GM12878 (cell line): ENCODE data around the gene MOGAT3. TPM values are rescaled to one million over a fixed set of nuclear protein-coding genes. Genes with fewer than 3 reads are reported as not detected.

Experiments used
- ATAC-seq: fragments of 200-7000 bp; cut with Tn5 transposase; 3 replicates; pipeline ENCODE4 v1.9.1; 2020; ENCODE audit warnings: mild to moderate bottlenecking, moderate library complexity
- BruUV-seq: library from RNA; stranded (reverse); fragments of 400-500 nt; replicated peaks from 2 replicates; lab custom pipeline; 2021; lab: Mats Ljungman, UMichigan
- CTCF ChIA-PET: fragments of 300-600 bp; sonication (Branson Sonifier 250); formaldehyde crosslinking; extraction: SDS; loops from one replicate; lab custom pipeline; 2021; ENCODE audit warnings: inconsistent platforms; lab: Yijun Ruan, JAX
- POLR2A ChIA-PET: fragments of 350-600 bp; formaldehyde crosslinking; extraction: SDS; loops from one replicate; lab custom pipeline; 2021; ENCODE audit warnings: inconsistent platforms; lab: Charles Lee
- RAD21 ChIA-PET: fragments of 300-600 bp; sonication (Branson Sonifier 250); formaldehyde crosslinking; loops from one replicate; lab custom pipeline; 2023; ENCODE audit warnings: antibody characterized with exemption; ENCODE audit not compliant: unreplicated experiment; lab: Charles Lee
- SMC1A ChIA-PET: fragments of 300-600 bp; sonication (Branson Sonifier 250); formaldehyde crosslinking; loops from one replicate; lab custom pipeline; 2023; ENCODE audit not compliant: unreplicated experiment, uncharacterized antibody; lab: Charles Lee
- DNase-seq: peaks from one replicate; pipeline ENCODE4 v3.0.0-alpha.2; 2011; ENCODE audit warnings: low read depth, low spot score
- FAIRE-seq: peaks from 3 replicates; lab custom pipeline; 2011; peaks lifted over from hg19 to GRCh38; lab: Jason Lieb, UNC
- H2AFZ ChIP-seq: 2 replicates; pipeline ENCODE4 v1.6.0; 2011; ENCODE audit warnings: low read depth, low read length, control low read depth; ENCODE audit not compliant: control insufficient read depth
- H3K27ac ChIP-seq: 2 replicates; pipeline ENCODE4 v1.5.1; 2011; ENCODE audit warnings: control low read depth; ENCODE audit not compliant: control insufficient read depth, insufficient read depth
- H3K27me3 ChIP-seq, 2 experiments: replicated peaks in 1 of 2; 2 replicates each; pipeline versions ENCODE4 v1.6.0 to v1.6.1; 2011; ENCODE audit warnings: low read length in 1 of 2; ENCODE audit not compliant: control insufficient read depth in 2 of 2, insufficient read depth in 2 of 2
- H3K36me3 ChIP-seq, 2 experiments: 2 replicates each; pipeline ENCODE4 v1.5.1; 2011; ENCODE audit warnings: low read length in 1 of 2; ENCODE audit not compliant: control insufficient read depth in 2 of 2, insufficient read depth in 2 of 2
- H3K4me1 ChIP-seq: 2 replicates; pipeline ENCODE4 v1.6.1; 2011; ENCODE audit warnings: mild to moderate bottlenecking, low read length, moderate library complexity, mixed read lengths; ENCODE audit not compliant: control insufficient read depth, insufficient read depth
- H3K4me2 ChIP-seq: 2 replicates; pipeline ENCODE4 v1.6.0; 2011; ENCODE audit warnings: control low read depth; ENCODE audit not compliant: control insufficient read depth, insufficient read depth
- H3K4me3 ChIP-seq: fragments of 200-600 bp; sonication (generic); 2 replicates; pipeline ENCODE4 v1.5.1; 2016
- H3K79me2 ChIP-seq: 2 replicates; pipeline ENCODE4 v1.6.0; 2011; ENCODE audit warnings: low read length; ENCODE audit not compliant: control insufficient read depth, insufficient read depth
- H3K9ac ChIP-seq: 2 replicates; pipeline ENCODE4 v1.8.0; 2011; ENCODE audit warnings: low read length, control low read depth, mixed read lengths; ENCODE audit not compliant: control insufficient read depth, insufficient read depth
- H3K9me3 ChIP-seq: replicated peaks from 3 replicates; pipeline ENCODE4 v1.5.1; 2011; ENCODE audit warnings: mild to moderate bottlenecking, low read length; ENCODE audit not compliant: control insufficient read depth, insufficient read depth
- H4K20me1 ChIP-seq: 2 replicates; pipeline ENCODE4 v1.6.0; 2011; ENCODE audit not compliant: control insufficient read depth, insufficient read depth
- BHLHE40 ChIP-seq, 2 experiments: fragments of 450-650 bp in 1 of 2; IDR thresholded peaks; 2 replicates each; pipeline ENCODE4 v1.6.1; 2011 to 2017; ENCODE audit warnings: low read depth in 2 of 2, borderline replicate concordance in 1 of 2, improper control_type of control experiment in 1 of 2, low read length in 1 of 2, mild to moderate bottlenecking in 1 of 2
- CHD4 ChIP-seq: fragments of 200-600 bp; sonication (generic); IDR thresholded peaks from 2 replicates; pipeline ENCODE4 v1.6.1; 2016; ENCODE audit warnings: mild to moderate bottlenecking
- IKZF2 ChIP-seq, 2 experiments: fragments of 450-650 bp; IDR thresholded peaks; 2 replicates each; pipeline ENCODE4 v1.6.1; 2017; ENCODE audit warnings: mild to moderate bottlenecking in 2 of 2, moderate library complexity in 2 of 2
- NBN ChIP-seq: fragments of 450-650 bp; IDR thresholded peaks from 2 replicates; pipeline ENCODE4 v1.6.1; 2016
- NFXL1 ChIP-seq: fragments of 450-650 bp; IDR thresholded peaks from 2 replicates; pipeline ENCODE4 v1.6.1; 2017; ENCODE audit warnings: antibody characterized with exemption, mild to moderate bottlenecking, borderline replicate concordance
- PAX5 ChIP-seq: IDR thresholded peaks from 2 replicates; pipeline ENCODE4 v1.6.1; 2011; ENCODE audit warnings: low read depth, low read length, borderline replicate concordance
- SMARCA5 ChIP-seq: fragments of 450-650 bp; IDR thresholded peaks from 2 replicates; pipeline ENCODE4 v1.6.1; 2017; ENCODE audit warnings: mild to moderate bottlenecking
- TBL1XR1 ChIP-seq: IDR thresholded peaks from 2 replicates; pipeline ENCODE4 v1.6.1; 2012; ENCODE audit warnings: low read depth, low read length, improper control_type of control experiment
- ZNF217 ChIP-seq: fragments of 450-650 bp; IDR thresholded peaks from 2 replicates; pipeline ENCODE4 v1.6.1; 2017; ENCODE audit warnings: antibody characterized with exemption, mild to moderate bottlenecking
- WGBS: methylation state at CpG from one replicate; pipeline ENCODE4 v1.1.6; 2016; ENCODE audit warnings: low lambda C conversion rate; ENCODE audit not compliant: insufficient replicate concordance, insufficient coverage; ENCODE audit errors: missing lambda C conversion rate; 5-methylcytosine and 5-hydroxymethylcytosine counted together
- in situ Hi-C: fragments of 300-500 bp; cut with MboI; formaldehyde crosslinking; loops from 9 replicates; pipeline ENCODE4 v1.14.3; 2018; ENCODE audit warnings: mixed read lengths
- intact Hi-C: fragments of 100-400 bp; cut with micrococcal nuclease; formaldehyde crosslinking; loops from one replicate; pipeline ENCODE4 v1.14.2; 2022; ENCODE audit not compliant: unreplicated experiment
- polyA plus RNA-seq, 11 experiments: library from polyadenylated mRNA; depleted of rRNA in 4 of 11; unstranded in 6 of 11; stranded (reverse) in 5 of 11; fragments of >200 nt; fragmentation: Nextera tagmentation in 4 of 11; fragmentation: Illumina TruSeq in 1 of 11; extraction: Ambion mirVana in 4 of 11; extraction: Trizol in 1 of 11; gene quantifications; 1 replicate in 1 of 11; 2 replicates in 10 of 11; pipeline versions ENCODE4 v1.2.1 to v1.2.3, GENCODE V29; 2011 to 2016; ENCODE audit warnings: inconsistent platforms in 2 of 11, missing spikeins in 2 of 11, low read depth in 1 of 11
- total RNA-seq, 4 experiments: library from RNA; depleted of rRNA in 3 of 4; stranded (reverse); fragments of >200 nt in 3 of 4; fragmentation: Illumina TruSeq in 1 of 4; extraction: Trizol in 1 of 4; gene quantifications; 2 replicates each; pipeline versions ENCODE4 v1.2.1 to v1.2.3, GENCODE V29; 2013 to 2021
- TF ChIP-seq, protein P1 (sequence below): fragments of 450-650 bp; IDR thresholded peaks from 2 replicates; pipeline ENCODE4 v1.6.1; 2016; ENCODE audit warnings: mild to moderate bottlenecking
- TF ChIP-seq, protein P2 (sequence below): fragments of 450-650 bp; conservative IDR thresholded peaks from 2 replicates; pipeline ENCODE4 v1.6.1; 2017; ENCODE audit warnings: mild to moderate bottlenecking, moderate library complexity
- TF ChIP-seq, protein P3 (sequence below): fragments of 450-650 bp; IDR thresholded peaks from 2 replicates; pipeline ENCODE4 v1.6.1; 2018; ENCODE audit warnings: borderline replicate concordance, mild to moderate bottlenecking; ENCODE audit not compliant: partially characterized antibody

Gene MOGAT3
- total and polyA plus RNA-seq, 10 of the 15 experiments (the other 5 are each of a cell fraction or from before 2014, with no cell fraction given) = 0.11 TPM; not detected in 9

DNA sequence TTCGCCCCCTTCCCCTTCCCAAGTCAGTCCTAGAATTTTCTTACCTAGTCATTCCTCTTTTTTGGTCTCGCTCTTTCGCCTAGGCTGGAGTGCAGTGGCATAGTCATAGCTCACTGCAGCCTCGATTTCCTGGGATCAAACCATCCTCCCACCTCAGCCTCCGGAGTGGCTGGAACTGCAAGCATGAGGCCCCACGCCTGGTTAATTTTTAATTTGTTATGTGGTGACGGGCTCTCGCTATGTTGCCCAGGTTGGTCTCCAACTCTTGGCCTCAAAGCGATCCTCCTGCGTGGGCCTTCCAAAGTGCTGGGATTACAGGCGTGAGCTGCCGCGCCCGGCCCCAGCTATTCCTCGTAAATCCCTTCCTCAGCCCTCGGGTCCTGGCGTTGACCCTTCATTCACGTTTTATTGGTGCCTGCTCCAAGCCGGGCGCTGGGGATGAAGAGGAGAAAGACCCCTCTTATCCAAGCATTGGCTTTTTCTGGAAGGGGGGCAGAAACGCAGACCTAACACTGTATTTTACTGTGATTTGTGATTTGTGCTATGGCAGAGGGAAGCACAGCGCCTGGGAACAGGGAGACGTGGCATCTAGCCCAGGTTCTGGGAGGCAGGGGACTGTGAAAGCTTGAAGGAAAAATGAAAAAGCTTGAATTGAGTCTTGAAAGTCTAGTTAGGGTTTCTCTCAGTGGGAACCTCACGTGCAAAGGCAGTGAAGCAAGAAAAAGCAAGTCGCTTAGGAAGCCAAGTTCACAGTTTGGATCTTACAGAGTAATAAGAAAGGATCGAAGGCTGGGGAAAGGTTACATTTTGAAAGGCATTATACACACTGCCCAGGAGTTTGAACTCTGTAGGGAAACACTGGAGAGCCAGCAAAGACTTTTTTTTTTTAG is 17.6 kb upstream of the MOGAT3 start:
- ChIA-PET POLR2A (interaction anchor here (0.9 to 2.1 kb wide), 13 partner anchors 9 to 606 kb away, joined by 3 to 12 read pairs (median 4); partner anchors contain the start of genes IFT22, MOSPD3, SLC12A9 and TRIM56), SMC1A (interaction anchor here (0.6 to 3.6 kb wide), 14 partner anchors 15 to 854 kb away, joined by 3 to 19 read pairs (median 4); partner anchors contain the start of genes FIS1, MOGAT3 and SERPINE1), CTCF (interaction anchor here (0.7 to 3.8 kb wide), 22 partner anchors 10 to 741 kb away, joined by 3 to 63 read pairs (median 4); partner anchors contain the start of genes FIS1, IFT22 and SLC12A9), RAD21 (interaction anchor here (1.0 to 3.9 kb wide), 7 partner anchors 26 to 501 kb away, joined by 3 to 37 read pairs (median 8); partner anchors contain the start of gene FIS1)
- H3K9ac ChIP-seq = peak overlapping the region; percentile 88
- peak overlapping the region; percentile 88 for H3K4me3 ChIP-seq
- DNase-seq = no peak
- no peak for FAIRE-seq
- WGBS = 4% methylated on average over 25 of the region's 26 CpGs
- TSS peak; percentile 87 for BruUV-seq
- H3K27me3 ChIP-seq = no peaks in the 10 kb centered on the region
- H3K27ac ChIP-seq = peak overlapping the region; percentile 88
- H3K36me3 ChIP-seq = peaks cover 0 to 5% of the 10 kb centered on the region in 2 experiments; a peak in 3 of 4 replicates
- no peaks in the 10 kb centered on the region for H4K20me1 ChIP-seq
- peak overlapping the region; percentile 77 for H3K4me2 ChIP-seq
- H3K4me1 ChIP-seq = peaks cover 5% of the 10 kb centered on the region
- intact Hi-C loops (loop anchor here (1.0 kb wide), 1 partner anchor 26 kb away; no protein-coding TSS in a partner anchor), in situ Hi-C loops (no loop called here)
- H2AFZ ChIP-seq = peak overlapping the region; percentile 95
- H3K9me3 ChIP-seq = no peaks in the 10 kb centered on the region
- peaks cover 30% of the 10 kb centered on the region for H3K79me2 ChIP-seq
- TF ChIP-seq CHD4 (no peak), NFXL1 (no peak), IKZF2 (IDR thresholded peaks at IDR 0.05) (peak; percentile 32 to 38; a peak in 2 of 4 replicates), TBL1XR1 (0 out of 2 replicates have a peak, but pooled peaks have one; percentile 9), PAX5 (0 out of 2 replicates have a peak, but pooled peaks have one; percentile 8), NBN (no peak), SMARCA5 (peak; percentile 63; the same call in 1 of the 2 replicates), BHLHE40 (IDR thresholded peaks at IDR 0.05; ENCODE audit: borderline replicate concordance in 1 of 2, low read depth in 2 of 2, low read length in 1 of 2) (peak; percentile 55 to 65; a peak in 3 of 4 replicates), ZNF217 (no peak)
- TF ChIP-seq, protein P1, sequence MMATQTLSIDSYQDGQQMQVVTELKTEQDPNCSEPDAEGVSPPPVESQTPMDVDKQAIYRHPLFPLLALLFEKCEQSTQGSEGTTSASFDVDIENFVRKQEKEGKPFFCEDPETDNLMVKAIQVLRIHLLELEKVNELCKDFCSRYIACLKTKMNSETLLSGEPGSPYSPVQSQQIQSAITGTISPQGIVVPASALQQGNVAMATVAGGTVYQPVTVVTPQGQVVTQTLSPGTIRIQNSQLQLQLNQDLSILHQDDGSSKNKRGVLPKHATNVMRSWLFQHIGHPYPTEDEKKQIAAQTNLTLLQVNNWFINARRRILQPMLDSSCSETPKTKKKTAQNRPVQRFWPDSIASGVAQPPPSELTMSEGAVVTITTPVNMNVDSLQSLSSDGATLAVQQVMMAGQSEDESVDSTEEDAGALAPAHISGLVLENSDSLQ = no peak
- TF ChIP-seq, protein P2, sequence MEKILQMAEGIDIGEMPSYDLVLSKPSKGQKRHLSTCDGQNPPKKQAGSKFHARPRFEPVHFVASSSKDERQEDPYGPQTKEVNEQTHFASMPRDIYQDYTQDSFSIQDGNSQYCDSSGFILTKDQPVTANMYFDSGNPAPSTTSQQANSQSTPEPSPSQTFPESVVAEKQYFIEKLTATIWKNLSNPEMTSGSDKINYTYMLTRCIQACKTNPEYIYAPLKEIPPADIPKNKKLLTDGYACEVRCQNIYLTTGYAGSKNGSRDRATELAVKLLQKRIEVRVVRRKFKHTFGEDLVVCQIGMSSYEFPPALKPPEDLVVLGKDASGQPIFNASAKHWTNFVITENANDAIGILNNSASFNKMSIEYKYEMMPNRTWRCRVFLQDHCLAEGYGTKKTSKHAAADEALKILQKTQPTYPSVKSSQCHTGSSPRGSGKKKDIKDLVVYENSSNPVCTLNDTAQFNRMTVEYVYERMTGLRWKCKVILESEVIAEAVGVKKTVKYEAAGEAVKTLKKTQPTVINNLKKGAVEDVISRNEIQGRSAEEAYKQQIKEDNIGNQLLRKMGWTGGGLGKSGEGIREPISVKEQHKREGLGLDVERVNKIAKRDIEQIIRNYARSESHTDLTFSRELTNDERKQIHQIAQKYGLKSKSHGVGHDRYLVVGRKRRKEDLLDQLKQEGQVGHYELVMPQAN = peak; percentile 26; the same call in 1 of the 2 replicates
- TF ChIP-seq, protein P3, sequence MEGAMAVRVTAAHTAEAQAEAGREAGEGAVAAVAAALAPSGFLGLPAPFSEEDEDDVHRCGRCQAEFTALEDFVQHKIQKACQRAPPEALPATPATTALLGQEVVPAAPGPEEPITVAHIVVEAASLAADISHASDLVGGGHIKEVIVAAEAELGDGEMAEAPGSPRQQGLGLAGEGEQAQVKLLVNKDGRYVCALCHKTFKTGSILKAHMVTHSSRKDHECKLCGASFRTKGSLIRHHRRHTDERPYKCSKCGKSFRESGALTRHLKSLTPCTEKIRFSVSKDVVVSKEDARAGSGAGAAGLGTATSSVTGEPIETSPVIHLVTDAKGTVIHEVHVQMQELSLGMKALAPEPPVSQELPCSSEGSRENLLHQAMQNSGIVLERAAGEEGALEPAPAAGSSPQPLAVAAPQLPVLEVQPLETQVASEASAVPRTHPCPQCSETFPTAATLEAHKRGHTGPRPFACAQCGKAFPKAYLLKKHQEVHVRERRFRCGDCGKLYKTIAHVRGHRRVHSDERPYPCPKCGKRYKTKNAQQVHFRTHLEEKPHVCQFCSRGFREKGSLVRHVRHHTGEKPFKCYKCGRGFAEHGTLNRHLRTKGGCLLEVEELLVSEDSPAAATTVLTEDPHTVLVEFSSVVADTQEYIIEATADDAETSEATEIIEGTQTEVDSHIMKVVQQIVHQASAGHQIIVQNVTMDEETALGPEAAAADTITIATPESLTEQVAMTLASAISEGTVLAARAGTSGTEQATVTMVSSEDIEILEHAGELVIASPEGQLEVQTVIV = peak; percentile 3
- peak; percentile 10 for ATAC-seq
